Suprapubic skin (tissue), 4 donors: ENCODE measurements around the gene PDCD6IP. TPM values are rescaled to one million over a fixed set of nuclear protein-coding genes. Genes with fewer than 3 reads are reported as not detected.

ENCODE experiments used
- DNase-seq, 2 donors: peaks; one replicate each; pipeline ENCODE4 v3.0.0-alpha.2; 2019; ENCODE audit warnings: low spot score in 2 of 2
- H3K27ac ChIP-seq: fragments of 200-600 bp; sonication (generic); one replicate; pipeline ENCODE4 v1.5.1; 2019
- H3K27me3 ChIP-seq: fragments of 200-600 bp; sonication (generic); one replicate; pipeline ENCODE4 v1.5.1; 2019
- H3K36me3 ChIP-seq: fragments of 200-600 bp; sonication (generic); one replicate; pipeline ENCODE4 v1.5.1; 2019
- H3K4me1 ChIP-seq: fragments of 200-600 bp; sonication (generic); one replicate; pipeline ENCODE4 v1.5.1; 2019
- H3K4me3 ChIP-seq: fragments of 200-600 bp; sonication (generic); one replicate; pipeline ENCODE4 v1.5.1; 2019; ENCODE audit warnings: mild to moderate bottlenecking
- H3K9me3 ChIP-seq: fragments of 200-600 bp; sonication (generic); one replicate; pipeline ENCODE4 v1.5.1; 2019
- CTCF ChIP-seq, 2 donors: fragments of 200-600 bp in 1 of 2; fragments of 450-650 bp in 1 of 2; sonication (generic) in 1 of 2; IDR thresholded peaks; one replicate each; pipeline ENCODE4 v1.5.1; 2016 to 2019; ENCODE audit warnings: antibody characterized with exemption in 2 of 2, mild to moderate bottlenecking in 1 of 2, moderate library complexity in 1 of 2
- EP300 ChIP-seq: sonication (generic); formaldehyde crosslinking; IDR thresholded peaks from one replicate; pipeline ENCODE4 v1.6.1; 2017; ENCODE audit warnings: antibody characterized with exemption
- POLR2A ChIP-seq, 2 donors: fragments of 450-650 bp; IDR thresholded peaks; one replicate each; pipeline ENCODE4 v1.6.1; 2017; ENCODE audit warnings: antibody characterized with exemption in 2 of 2, mild to moderate bottlenecking in 2 of 2, moderate library complexity in 2 of 2
- POLR2AphosphoS5 ChIP-seq, 3 donors: sonication (generic); formaldehyde crosslinking; IDR thresholded peaks; one replicate each; pipeline ENCODE4 v1.6.1; 2017; ENCODE audit warnings: antibody characterized with exemption in 3 of 3
- WGBS: methylation state at CpG from one replicate; pipeline ENCODE4 v1.1.5; 2018; 5-methylcytosine and 5-hydroxymethylcytosine counted together
- total RNA-seq, 4 donors: library from RNA; depleted of rRNA; stranded (reverse); fragments of >200 nt; gene quantifications; one replicate each; pipeline ENCODE4 v1.1.0, GENCODE V29; 2016

PDCD6IP gene
- total RNA-seq, 4 donors from 2014 or later: 117 to 174 (median 135) TPM

GRCh38 chr3:33877187-33877586 is 78.8 kb downstream of the PDCD6IP start:
- H3K4me1 ChIP-seq: no peaks in the 10 kb centered on the region
- 74% methylated on average over 3 of the region's 3 CpGs for WGBS
- no peak for DNase-seq
- H3K27me3 ChIP-seq: no peaks in the 10 kb centered on the region
- no peak overlapping the region for H3K4me3 ChIP-seq
- H3K36me3 ChIP-seq: no peaks in the 10 kb centered on the region
- TF ChIP-seq POLR2A (IDR thresholded peaks at IDR 0.05): no peak
- no peak for TF ChIP-seq CTCF (IDR thresholded peaks at IDR 0.05)
- no peak for TF ChIP-seq POLR2AphosphoS5 (IDR thresholded peaks at IDR 0.05)
- TF ChIP-seq EP300: no peak
- H3K27ac ChIP-seq: no peak overlapping the region
- no peaks in the 10 kb centered on the region for H3K9me3 ChIP-seq

GRCh38 chr3:33879540-33879939 is 81.1 kb downstream of the PDCD6IP start:
- DNase-seq: no peak
- Histone ChIP-seq H3K27ac (no peak overlapping the region), H3K27me3 (no peaks in the 10 kb centered on the region), H3K4me1 (peaks cover 8% of the 10 kb centered on the region), H3K4me3 (no peak overlapping the region), H3K9me3 (no peaks in the 10 kb centered on the region), H3K36me3 (no peaks in the 10 kb centered on the region)
- 76% methylated on average over 2 of the region's 2 CpGs for WGBS
- TF ChIP-seq CTCF (IDR thresholded peaks at IDR 0.05) (no peak), EP300 (no peak)

GRCh38 chr3:33881156-33882064 is 83.0 kb downstream of the PDCD6IP start:
- H3K27ac ChIP-seq: no peak overlapping the region
- H3K36me3 ChIP-seq: no peaks in the 10 kb centered on the region
- TF ChIP-seq POLR2A (IDR thresholded peaks at IDR 0.05): no peak
- no peak for TF ChIP-seq POLR2AphosphoS5 (IDR thresholded peaks at IDR 0.05)
- TF ChIP-seq CTCF (IDR thresholded peaks at IDR 0.05): no peak
- no peak for TF ChIP-seq EP300
- no peaks in the 10 kb centered on the region for H3K9me3 ChIP-seq
- WGBS: 77% methylated on average over 14 of the region's 14 CpGs
- H3K27me3 ChIP-seq: no peaks in the 10 kb centered on the region
- no peak overlapping the region for H3K4me3 ChIP-seq
- peaks cover 8% of the 10 kb centered on the region for H3K4me1 ChIP-seq
- DNase-seq: no peak

- DNase-seq: no peak
- Histone ChIP-seq H3K27me3 (no peaks in the 10 kb centered on the region), H3K4me3 (no peak overlapping the region), H3K36me3 (no peaks in the 10 kb centered on the region), H3K4me1 (peaks cover 8% of the 10 kb centered on the region), H3K9me3 (no peaks in the 10 kb centered on the region), H3K27ac (no peak overlapping the region)
- no peak for TF ChIP-seq POLR2A (IDR thresholded peaks at IDR 0.05)
- TF ChIP-seq EP300: no peak
- WGBS: 84% methylated on average over 5 of the region's 6 CpGs
These were observed 83.9 kb downstream of the PDCD6IP start for GRCh38 chr3:33882296-33882695.

- Histone ChIP-seq H3K27me3 (no peaks in the 10 kb centered on the region), H3K4me3 (peak overlapping the region; percentile 2), H3K9me3 (no peaks in the 10 kb centered on the region), H3K27ac (no peak overlapping the region), H3K4me1 (peaks cover 8% of the 10 kb centered on the region), H3K36me3 (no peaks in the 10 kb centered on the region)
- TF ChIP-seq CTCF (IDR thresholded peaks at IDR 0.05): peak; percentile 72 to 74
- TF ChIP-seq POLR2A (IDR thresholded peaks at IDR 0.05): no peak
- TF ChIP-seq POLR2AphosphoS5 (IDR thresholded peaks at IDR 0.05): no peak
- TF ChIP-seq EP300: no peak
- 8% methylated on average over 6 of the region's 6 CpGs for WGBS
- DNase-seq: no peak
These were observed 85.1 kb downstream of the PDCD6IP start for GRCh38 chr3:33883538-33883950.
